Measurements from ENCODE around the gene TGFBR3L. TPM values are rescaled to one million over a fixed set of nuclear protein-coding genes. Genes with fewer than 3 reads are reported as not detected.

The TGFBR3L gene
- total RNA-seq, 1 experiment from 2014 or later, result 3.3 TPM

- peak overlapping the region; percentile 55 for H3K27ac Mint-ChIP-seq (ENCODE audit: low read depth, unreplicated experiment)
- peaks cover 19% of the 10 kb centered on the region for H3K4me1 Mint-ChIP-seq (ENCODE audit: insufficient read depth, unreplicated experiment)
- BruUV-seq (replicated peaks), result no TSS peak
- H3K9me3 Mint-ChIP-seq (ENCODE audit: unreplicated experiment), result no peaks in the 10 kb centered on the region
- POLR2A ChIA-PET, result interaction anchor here (0.6 to 2.5 kb wide), 8 partner anchors 9 to 75 kb away, joined by 3 to 61 read pairs (median 14); partner anchors contain the start of genes LRRC8E, MAP2K7 and TIMM44
- DNase-seq (ENCODE audit: unreplicated experiment), result no peak
- H3K36me3 Mint-ChIP-seq (ENCODE audit: insufficient read depth, unreplicated experiment), result peaks cover 34% of the 10 kb centered on the region
- CTCF ChIA-PET, result interaction anchor here (0.8 to 3.6 kb wide), 8 partner anchors 7 to 69 kb away, joined by 3 to 15 read pairs (median 4); partner anchors contain the start of genes LRRC8E, MAP2K7 and TIMM44
- no peaks in the 10 kb centered on the region for H3K27me3 Mint-ChIP-seq (ENCODE audit: insufficient read depth, unreplicated experiment)
- intact Hi-C loops (cut with micrococcal nuclease), result loop anchor here (5.0 kb wide), 1 partner anchor 54 kb away; no protein-coding TSS in a partner anchor
- TF ChIP-seq CTCF (IDR thresholded peaks at IDR 0.05; ENCODE audit: unreplicated experiment), result no peak
- peak overlapping the region; percentile 88 for H3K4me3 Mint-ChIP-seq (ENCODE audit: unreplicated experiment)
Measured at GRCh38 chr19:7921302-7921966, 6.8 kb downstream of the TGFBR3L start.

DNA sequence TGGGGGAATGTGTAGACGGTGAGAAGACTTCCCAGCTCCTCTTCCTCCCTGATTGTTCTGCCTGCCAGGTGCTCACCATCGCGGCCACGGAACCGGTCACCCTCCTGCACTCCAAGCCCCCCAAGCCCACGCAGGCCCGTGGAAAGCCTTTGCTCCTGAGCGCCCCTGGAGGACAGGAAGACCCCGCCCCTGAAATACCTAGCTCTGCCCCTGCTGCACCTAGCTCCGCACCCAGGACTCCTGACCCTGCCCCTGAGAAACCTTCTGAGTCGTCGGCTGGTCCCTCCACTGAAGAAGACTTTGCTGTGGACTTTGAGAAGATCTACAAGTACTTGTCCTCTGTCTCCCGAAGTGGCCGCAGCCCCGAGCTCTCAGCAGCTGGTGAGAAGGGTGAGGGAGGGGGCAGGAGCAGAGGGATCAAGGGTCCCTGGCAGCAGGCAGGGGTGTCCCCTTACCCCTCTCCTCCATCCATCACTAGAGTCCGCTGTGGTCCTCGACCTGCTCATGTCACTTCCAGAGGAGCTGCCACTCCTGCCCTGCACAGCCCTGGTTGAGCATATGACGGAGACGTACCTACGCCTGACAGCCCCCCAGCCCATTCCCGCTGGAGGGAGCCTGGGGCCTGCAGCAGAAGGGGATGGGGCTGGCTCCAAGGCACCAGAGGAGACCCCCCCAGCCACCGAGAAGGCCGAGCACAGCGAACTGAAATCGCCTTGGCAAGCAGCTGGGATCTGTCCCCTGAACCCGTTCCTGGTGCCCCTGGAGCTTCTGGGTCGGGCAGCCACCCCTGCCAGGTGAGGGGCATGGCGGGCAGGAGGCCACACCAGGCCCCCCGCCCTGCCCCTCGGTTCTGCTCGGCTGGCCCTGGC is 7.6 kb downstream of the TGFBR3L start:
- ChIA-PET CTCF (interaction anchor here (0.5 to 3.6 kb wide), 9 partner anchors 14 to 310 kb away, joined by 3 to 15 read pairs (median 4); partner anchors contain the start of genes LRRC8E and MAP2K7), POLR2A (interaction anchor here (0.5 to 2.4 kb wide), 3 partner anchors 53 to 82 kb away, joined by 3 to 22 read pairs (median 3); no protein-coding TSS in a partner anchor)
- Mint-ChIP-seq H3K4me1 (ENCODE audit: insufficient read depth, unreplicated experiment) (peaks cover 19% of the 10 kb centered on the region), H3K4me3 (ENCODE audit: unreplicated experiment) (peak overlapping the region; percentile 88), H3K36me3 (ENCODE audit: insufficient read depth, unreplicated experiment) (peaks cover 37% of the 10 kb centered on the region), H3K27me3 (ENCODE audit: insufficient read depth, unreplicated experiment) (no peaks in the 10 kb centered on the region), H3K27ac (ENCODE audit: low read depth, unreplicated experiment) (peak overlapping the region; percentile 39), H3K9me3 (ENCODE audit: unreplicated experiment) (no peaks in the 10 kb centered on the region)
- DNase-seq (ENCODE audit: unreplicated experiment), result no peak
- no peak for TF ChIP-seq CTCF (IDR thresholded peaks at IDR 0.05; ENCODE audit: unreplicated experiment)
- intact Hi-C loops (cut with micrococcal nuclease), result loop anchor here (5.0 kb wide), 1 partner anchor 55 kb away; no protein-coding TSS in a partner anchor
- no TSS peak for BruUV-seq (replicated peaks)

DNA sequence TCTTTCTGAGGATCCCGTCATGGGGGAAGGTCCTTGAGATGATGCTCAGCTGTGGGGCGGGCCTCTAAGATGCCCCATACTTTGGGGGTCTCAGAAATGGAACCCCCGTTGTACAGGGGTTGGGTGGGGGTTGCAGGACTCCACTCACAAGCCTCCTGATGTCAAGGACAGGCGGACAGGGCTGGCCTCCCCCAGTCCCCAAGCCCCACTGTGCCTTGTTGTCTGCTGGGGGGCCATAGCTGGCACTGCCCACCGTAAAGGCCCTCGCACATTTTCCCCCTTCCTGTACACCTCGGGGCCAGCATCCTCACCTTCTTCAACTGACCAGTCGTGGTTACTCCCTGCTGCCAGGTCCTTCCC is 8.2 kb downstream of the TGFBR3L start:
- ChIA-PET CTCF (interaction anchor here (0.5 to 3.6 kb wide), 7 partner anchors 14 to 310 kb away, joined by 3 to 15 read pairs (median 4); partner anchors contain the start of gene LRRC8E), POLR2A (interaction anchor here (0.7 kb wide), 1 partner anchor 82 kb away, joined by 3 read pairs; no protein-coding TSS in a partner anchor)
- Mint-ChIP-seq H3K4me3 (ENCODE audit: unreplicated experiment) (no peak overlapping the region), H3K36me3 (ENCODE audit: insufficient read depth, unreplicated experiment) (peaks cover 37% of the 10 kb centered on the region), H3K9me3 (ENCODE audit: unreplicated experiment) (no peaks in the 10 kb centered on the region), H3K4me1 (ENCODE audit: insufficient read depth, unreplicated experiment) (peaks cover 19% of the 10 kb centered on the region), H3K27ac (ENCODE audit: low read depth, unreplicated experiment) (no peak overlapping the region), H3K27me3 (ENCODE audit: insufficient read depth, unreplicated experiment) (no peaks in the 10 kb centered on the region)
- TF ChIP-seq CTCF (IDR thresholded peaks at IDR 0.05; ENCODE audit: unreplicated experiment), result no peak
- BruUV-seq (replicated peaks), result no TSS peak
- intact Hi-C loops (cut with micrococcal nuclease), result loop anchor here (5.0 kb wide), 1 partner anchor 56 kb away; no protein-coding TSS in a partner anchor
- no peak for DNase-seq (ENCODE audit: unreplicated experiment)

Measured in MCF 10A (cell line).